SK-N-MC (cell line): ENCODE measurements around the gene CAMTA1.

Experiments used
- EZH2 ChIP-seq: fragments of 200-600 bp; sonication (generic); IDR thresholded peaks from one replicate; pipeline ENCODE4 v1.6.1; 2017; ENCODE audit warnings: antibody characterized with exemption
- FOXP2 ChIP-seq: optimal IDR thresholded peaks from 2 replicates; pipeline ENCODE3; 2011; ENCODE audit warnings: mild to moderate bottlenecking, moderate library complexity; ENCODE audit not compliant: insufficient read depth; ENCODE audit errors: extremely low read length, control extremely low read depth
- POLR2AphosphoS5 ChIP-seq: IDR thresholded peaks from 2 replicates; pipeline ENCODE4 v1.6.1; 2012; ENCODE audit warnings: mild to moderate bottlenecking, low read depth, low read length, borderline replicate concordance

DNA sequence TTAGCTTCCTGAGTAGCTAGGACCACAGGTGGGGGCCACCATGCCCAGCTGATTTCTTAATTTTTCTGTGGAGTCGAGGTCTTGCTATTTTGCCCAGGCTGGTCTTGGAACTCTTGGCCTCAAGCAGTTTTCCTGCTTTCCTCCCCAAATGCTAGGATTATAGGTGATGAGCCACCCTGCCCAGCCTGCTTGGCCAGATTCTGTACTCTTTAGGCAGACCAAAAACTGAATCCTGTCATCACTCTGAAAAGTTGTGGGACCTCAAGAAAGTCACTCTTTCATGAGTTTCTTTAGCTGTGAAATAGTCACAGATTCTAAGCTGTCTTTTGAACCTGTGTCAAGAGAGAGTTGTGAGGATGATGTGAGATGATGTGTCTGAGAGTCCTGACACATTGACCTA lies 105.4 kb downstream of the CAMTA1 start:
- TF ChIP-seq POLR2AphosphoS5 (no peak), EZH2 (no peak), FOXP2 (no peak)
